Measurements from ENCODE around the gene FAR2.

DNA sequence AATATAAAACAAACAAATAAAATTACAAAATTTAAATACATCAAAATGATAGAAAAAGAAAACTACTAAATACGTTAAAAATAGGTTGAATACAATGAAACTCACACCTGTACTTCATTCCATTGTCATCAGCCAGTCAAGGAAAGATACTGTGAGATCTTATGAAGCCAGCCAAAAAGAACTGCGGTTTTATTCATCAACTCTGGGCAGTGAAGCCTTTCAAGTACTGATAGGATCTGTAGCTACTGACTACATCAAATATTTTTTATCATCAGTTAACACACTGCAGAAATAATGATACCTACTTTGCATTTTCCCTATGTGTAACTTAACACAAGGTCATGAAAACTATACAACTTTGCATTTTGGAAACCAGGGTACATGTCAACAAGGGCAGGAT, 46.3 kb upstream of the FAR2 start:
- TF ChIP-seq, protein P1, sequence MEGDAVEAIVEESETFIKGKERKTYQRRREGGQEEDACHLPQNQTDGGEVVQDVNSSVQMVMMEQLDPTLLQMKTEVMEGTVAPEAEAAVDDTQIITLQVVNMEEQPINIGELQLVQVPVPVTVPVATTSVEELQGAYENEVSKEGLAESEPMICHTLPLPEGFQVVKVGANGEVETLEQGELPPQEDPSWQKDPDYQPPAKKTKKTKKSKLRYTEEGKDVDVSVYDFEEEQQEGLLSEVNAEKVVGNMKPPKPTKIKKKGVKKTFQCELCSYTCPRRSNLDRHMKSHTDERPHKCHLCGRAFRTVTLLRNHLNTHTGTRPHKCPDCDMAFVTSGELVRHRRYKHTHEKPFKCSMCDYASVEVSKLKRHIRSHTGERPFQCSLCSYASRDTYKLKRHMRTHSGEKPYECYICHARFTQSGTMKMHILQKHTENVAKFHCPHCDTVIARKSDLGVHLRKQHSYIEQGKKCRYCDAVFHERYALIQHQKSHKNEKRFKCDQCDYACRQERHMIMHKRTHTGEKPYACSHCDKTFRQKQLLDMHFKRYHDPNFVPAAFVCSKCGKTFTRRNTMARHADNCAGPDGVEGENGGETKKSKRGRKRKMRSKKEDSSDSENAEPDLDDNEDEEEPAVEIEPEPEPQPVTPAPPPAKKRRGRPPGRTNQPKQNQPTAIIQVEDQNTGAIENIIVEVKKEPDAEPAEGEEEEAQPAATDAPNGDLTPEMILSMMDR (conservative IDR thresholded peaks at IDR 0.05; ENCODE audit: low read length): no peak
- TF ChIP-seq EZH2phosphoT487 (IDR thresholded peaks at IDR 0.05; ENCODE audit: borderline replicate concordance, low read depth, low read length): no peak
